DOHH2 (cell line): ENCODE data around the gene IRF2.

ENCODE experiments used
- EZH2phosphoT487 ChIP-seq: fragments of 200-600 bp; sonication (generic); IDR thresholded peaks from 2 replicates; pipeline ENCODE4 v1.6.1; 2017; ENCODE audit warnings: borderline replicate concordance, mild to moderate bottlenecking, antibody characterized with exemption, low read length, moderate library complexity, mixed read lengths
- TF ChIP-seq, protein P1 (sequence below): fragments of 200-600 bp; sonication (generic); IDR thresholded peaks from one replicate; pipeline ENCODE4 v1.5.1; 2014; ENCODE audit warnings: antibody characterized with exemption, mild to moderate bottlenecking, low read depth, low read length; ENCODE audit not compliant: poor library complexity, severe bottlenecking

DNA sequence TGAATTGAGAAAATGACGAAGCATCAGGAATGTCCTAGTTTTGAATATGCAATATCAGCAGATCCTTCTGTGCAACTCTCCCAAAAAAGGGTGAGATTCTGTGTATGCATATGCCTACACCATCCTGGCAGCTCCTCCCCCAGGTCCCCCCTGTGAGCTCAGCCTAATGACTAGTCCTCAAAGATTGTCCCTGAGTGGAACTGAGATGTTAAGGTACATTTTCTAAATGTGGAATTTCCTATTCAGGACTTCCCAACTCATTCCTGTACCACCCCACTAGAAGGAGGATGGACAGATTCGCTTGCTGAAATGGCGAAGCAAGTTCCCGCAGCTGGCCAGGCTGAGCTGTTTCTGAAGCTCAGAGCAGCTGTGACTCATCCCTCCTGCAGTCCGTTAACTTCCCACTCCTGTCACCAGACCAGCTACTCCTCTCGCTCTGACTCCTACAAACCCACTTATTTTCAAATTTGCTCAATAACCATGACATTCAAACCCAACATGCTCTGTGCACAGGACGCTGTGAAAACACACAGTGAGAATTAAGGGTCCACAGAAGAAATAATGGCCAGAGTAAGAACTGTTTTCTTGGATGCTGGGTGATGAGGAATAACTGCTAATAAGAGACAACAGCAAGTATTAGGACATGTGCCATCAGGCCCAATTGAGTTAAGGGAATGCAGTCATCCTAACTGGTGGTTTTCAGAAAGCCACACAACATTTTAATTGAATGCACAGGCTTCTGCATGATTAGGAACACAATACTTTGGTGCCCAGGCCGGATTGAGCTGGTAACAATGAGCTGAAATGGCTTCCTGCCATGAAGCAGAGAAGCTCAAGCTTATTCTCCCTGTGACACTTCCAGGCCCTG is 40.0 kb upstream of the IRF2 start:
- TF ChIP-seq, protein P1, sequence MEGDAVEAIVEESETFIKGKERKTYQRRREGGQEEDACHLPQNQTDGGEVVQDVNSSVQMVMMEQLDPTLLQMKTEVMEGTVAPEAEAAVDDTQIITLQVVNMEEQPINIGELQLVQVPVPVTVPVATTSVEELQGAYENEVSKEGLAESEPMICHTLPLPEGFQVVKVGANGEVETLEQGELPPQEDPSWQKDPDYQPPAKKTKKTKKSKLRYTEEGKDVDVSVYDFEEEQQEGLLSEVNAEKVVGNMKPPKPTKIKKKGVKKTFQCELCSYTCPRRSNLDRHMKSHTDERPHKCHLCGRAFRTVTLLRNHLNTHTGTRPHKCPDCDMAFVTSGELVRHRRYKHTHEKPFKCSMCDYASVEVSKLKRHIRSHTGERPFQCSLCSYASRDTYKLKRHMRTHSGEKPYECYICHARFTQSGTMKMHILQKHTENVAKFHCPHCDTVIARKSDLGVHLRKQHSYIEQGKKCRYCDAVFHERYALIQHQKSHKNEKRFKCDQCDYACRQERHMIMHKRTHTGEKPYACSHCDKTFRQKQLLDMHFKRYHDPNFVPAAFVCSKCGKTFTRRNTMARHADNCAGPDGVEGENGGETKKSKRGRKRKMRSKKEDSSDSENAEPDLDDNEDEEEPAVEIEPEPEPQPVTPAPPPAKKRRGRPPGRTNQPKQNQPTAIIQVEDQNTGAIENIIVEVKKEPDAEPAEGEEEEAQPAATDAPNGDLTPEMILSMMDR = no peak
- no peak for TF ChIP-seq EZH2phosphoT487
